ENCODE measurements around the gene KRT86. TPM values are rescaled to one million over a fixed set of nuclear protein-coding genes. Genes with fewer than 3 reads are reported as not detected.

Gene KRT86
- total and polyA plus RNA-seq, 2 of the 8 experiments (the other 6 are each of a cell fraction or from before 2014, with no cell fraction given), result 0.12 TPM; not detected in 1

- H3K56ac ChIP-seq (replicated peaks; ENCODE audit: insufficient read length, low read depth, low read length), result no peak overlapping the region
- no peak overlapping the region for H2AFZ ChIP-seq (ENCODE audit: low read length)
- H4K91ac ChIP-seq (replicated peaks; ENCODE audit: insufficient read length, low read length), result no peak overlapping the region
- no peak overlapping the region for H2BK20ac ChIP-seq (ENCODE audit: low read length)
- WGBS, 2 experiments (ENCODE audit: extremely low coverage in 1 of 2, insufficient coverage in 1 of 2, insufficient read length in 1 of 2, insufficient replicate concordance in 2 of 2, low coverage in 1 of 2, low lambda C conversion rate in 2 of 2, missing lambda C conversion rate in 1 of 2), result 79% methylated on average over 7 of the region's 7 CpGs; no CpG with 5 or more reads in 1 of the 2 experiments
- H3K4me3 ChIP-seq (ENCODE audit: extremely low read depth in 1 of 4, insufficient read depth in 2 of 4, low read depth in 3 of 4, low read length in 4 of 4), result no peak overlapping the region
- no peak overlapping the region for H4K8ac ChIP-seq (ENCODE audit: extremely low read depth, insufficient read depth, low read length)
- no peak overlapping the region for H2BK120ac ChIP-seq (replicated peaks; ENCODE audit: low read depth, low read length)
- H4K20me1 ChIP-seq (replicated peaks in 1 of 2; ENCODE audit: control insufficient read depth in 1 of 2, insufficient read depth in 2 of 2, low read length in 2 of 2), result no peaks in the 10 kb centered on the region
- peaks cover 0 to 12% (median 5%) of the 10 kb centered on the region in 4 experiments; a peak in 5 of 7 replicates for H3K4me1 ChIP-seq (replicated peaks in 1 of 4; ENCODE audit: control insufficient read depth in 3 of 4, insufficient read depth in 4 of 4, low read length in 3 of 4)
- H3K23me2 ChIP-seq (ENCODE audit: low read depth, low read length), result peaks cover 3% of the 10 kb centered on the region; the same call in 1 of the 2 replicates
- ChIA-PET CTCF (ENCODE audit: partially characterized antibody) (interaction anchor here (0.8 to 17.6 kb wide), 17 partner anchors 7 to 221 kb away, joined by 3 to 151 read pairs (median 6); no protein-coding TSS in a partner anchor), POLR2A (ENCODE audit: partially characterized antibody) (interaction anchor here (1.0 to 3.0 kb wide), 4 partner anchors 8 to 14 kb away, joined by 3 to 12 read pairs (median 3); no protein-coding TSS in a partner anchor)
- DNase-seq (ENCODE audit: low read depth in 1 of 2, low spot score in 2 of 2) (no peak), FAIRE-seq (no peak)
- no peak overlapping the region for H2BK12ac ChIP-seq (ENCODE audit: low read depth, low read length)
- no peak overlapping the region; the same call in 1 of the 2 replicates for H2BK5ac ChIP-seq (ENCODE audit: low read depth, low read length)
- H3K79me2 ChIP-seq (ENCODE audit: control insufficient read depth in 1 of 2, insufficient read depth in 2 of 2, low read length in 2 of 2), result no peaks in the 10 kb centered on the region
- no peaks in the 10 kb centered on the region for H3K79me1 ChIP-seq (ENCODE audit: low read depth, low read length)
- H4K5ac ChIP-seq (ENCODE audit: insufficient read length, low read depth, low read length), result no peak overlapping the region
- H3K4ac ChIP-seq (replicated peaks; ENCODE audit: insufficient read length, low read depth, low read length), result no peak overlapping the region
- H3K9ac ChIP-seq (replicated peaks in 1 of 4; ENCODE audit: extremely low read depth in 1 of 4, low read depth in 3 of 4, low read length in 3 of 4), result no peak overlapping the region
- no peak overlapping the region for H2AK5ac ChIP-seq (ENCODE audit: low read depth, low read length)
- no peaks in the 10 kb centered on the region for H3K36me3 ChIP-seq (ENCODE audit: control insufficient read depth in 2 of 4, insufficient read depth in 4 of 4, low read length in 3 of 4)
- no peak overlapping the region for H3K23ac ChIP-seq (ENCODE audit: insufficient read length)
- no peak for TF ChIP-seq CEBPB (IDR thresholded peaks at IDR 0.05; ENCODE audit: low read depth, low read length)
- TF ChIP-seq NRF1 (IDR thresholded peaks at IDR 0.05; ENCODE audit: low read depth, low read length), result no peak
- H3K18ac ChIP-seq (ENCODE audit: extremely low read depth, low read length), result no peak overlapping the region
- no peak overlapping the region for H3K4me2 ChIP-seq (ENCODE audit: insufficient read depth in 1 of 2, low read depth in 2 of 2, low read length in 2 of 2)
- H3K9me3 ChIP-seq (ENCODE audit: insufficient read depth in 2 of 2, low read depth in 1 of 2, low read length in 1 of 2), result no peaks in the 10 kb centered on the region
- no peak overlapping the region for H3K27ac ChIP-seq (ENCODE audit: low read depth, low read length)
- peaks cover 4 to 25% (median 20%) of the 10 kb centered on the region in 4 experiments for H3K27me3 ChIP-seq (replicated peaks in 1 of 4; ENCODE audit: control insufficient read depth in 3 of 4, extremely low read depth in 1 of 4, insufficient read depth in 3 of 4, low read length in 3 of 4)
- no peak overlapping the region for H3K14ac ChIP-seq (ENCODE audit: insufficient read length)
- H2BK15ac ChIP-seq (ENCODE audit: low read length), result no peak overlapping the region
Observed at GRCh38 chr12:52245962-52246569, 28.4 kb upstream of the KRT86 start.
